K562 (cell line): ENCODE data around the gene SYVN1. TPM values are rescaled to one million over a fixed set of nuclear protein-coding genes. Genes with fewer than 3 reads are reported as not detected.

ENCODE experiments used
- BRF1 ChIP-seq: IDR thresholded peaks from 3 replicates; pipeline ENCODE4 v1.6.1; 2011; ENCODE audit warnings: borderline replicate concordance, mild to moderate bottlenecking; ENCODE audit not compliant: insufficient read length; ENCODE audit errors: extremely low read depth
- CXXC5 ChIP-seq: fragments of 250-450 bp; sonication (Bioruptor Pico); IDR thresholded peaks from 2 replicates; pipeline ENCODE4 v1.8.0; 2022; ENCODE audit warnings: inconsistent platforms, mild to moderate bottlenecking, moderate library complexity
- EGR1 ChIP-seq: fragments of 450-650 bp; conservative IDR thresholded peaks from 2 replicates; pipeline ENCODE4 v1.6.1; 2017; ENCODE audit warnings: mild to moderate bottlenecking
- FOXA3 ChIP-seq, 2 experiments: fragments of 450-650 bp in 1 of 2; sonication (generic) in 1 of 2; formaldehyde crosslinking; IDR thresholded peaks in 1 of 2; conservative IDR thresholded peaks in 1 of 2; 2 replicates each; pipeline versions ENCODE4 v1.4.0 to v1.8.0; 2020 to 2022; ENCODE audit warnings: mild to moderate bottlenecking in 2 of 2, missing genetic modification reagents in 1 of 2
- KDM4B ChIP-seq, 2 experiments: fragments of 450-650 bp in 1 of 2; sonication (generic) in 1 of 2; IDR thresholded peaks; 2 replicates each; pipeline ENCODE4 v1.6.1; 2016 to 2017; ENCODE audit warnings: borderline replicate concordance in 2 of 2, antibody characterized with exemption in 1 of 2, low read depth in 1 of 2, mild to moderate bottlenecking in 1 of 2
- PHTF2 ChIP-seq: fragments of 250-450 bp; sonication (Bioruptor Pico); IDR thresholded peaks from 2 replicates; pipeline ENCODE4 v1.5.0; 2021; ENCODE audit warnings: mild to moderate bottlenecking
- TEAD4 ChIP-seq, 2 experiments: sonication (generic) in 1 of 2; formaldehyde crosslinking in 1 of 2; IDR thresholded peaks; 2 replicates each; pipeline versions ENCODE4 v1.6.1 to v1.8.0; 2012 to 2022; ENCODE audit warnings: borderline replicate concordance in 1 of 2, inconsistent platforms in 1 of 2, low read length in 1 of 2, mild to moderate bottlenecking in 1 of 2, missing genetic modification reagents in 1 of 2
- TRIM24 ChIP-seq, 2 experiments: fragments of 450-650 bp; IDR thresholded peaks; 2 replicates each; pipeline ENCODE4 v1.6.1; 2016
- ZNF277 ChIP-seq: fragments of 250-450 bp; sonication (Bioruptor Pico); IDR thresholded peaks from 2 replicates; pipeline ENCODE4 v1.8.0; 2022; ENCODE audit warnings: inconsistent platforms, mild to moderate bottlenecking, moderate library complexity, borderline replicate concordance
- ZNF280B ChIP-seq: fragments of 250-450 bp; sonication (Bioruptor Pico); IDR thresholded peaks from 2 replicates; pipeline ENCODE4 v1.5.1; 2021; ENCODE audit warnings: mild to moderate bottlenecking
- polyA plus RNA-seq, 8 experiments: library from polyadenylated mRNA; depleted of rRNA in 4 of 8; stranded (reverse) in 5 of 8; unstranded in 3 of 8; fragments of >200 nt; fragmentation: Nextera tagmentation in 2 of 8; fragmentation: Illumina TruSeq in 1 of 8; extraction: Ambion mirVana in 2 of 8; extraction: Trizol in 1 of 8; gene quantifications; 2 replicates each; pipeline versions ENCODE4 v1.2.1 to v1.2.3, GENCODE V29; 2011 to 2014; ENCODE audit warnings: inconsistent platforms in 1 of 8, missing spikeins in 1 of 8
- total RNA-seq, 7 experiments: library from RNA; depleted of rRNA in 6 of 7; stranded (reverse); fragments of >200 nt in 6 of 7; fragmentation: Illumina TruSeq in 2 of 7; extraction: Trizol in 2 of 7; gene quantifications; 2 replicates each; pipeline versions ENCODE4 v1.2.1 to v1.2.3, GENCODE V29; 2011 to 2021; ENCODE audit warnings: low replicate concordance in 1 of 7
- TF ChIP-seq, protein P1 (sequence below), 2 experiments: fragments of 450-650 bp in 1 of 2; sonication (generic) in 1 of 2; formaldehyde crosslinking in 1 of 2; IDR thresholded peaks; 2 replicates each; pipeline versions ENCODE4 v1.7.1 to v1.9.0; 2016 to 2022; ENCODE audit warnings: inconsistent platforms in 1 of 2, mild to moderate bottlenecking in 1 of 2, missing genetic modification reagents in 1 of 2
- TF ChIP-seq, protein P2 (sequence below): IDR thresholded peaks from 2 replicates; pipeline ENCODE4 v1.6.1; 2016; ENCODE audit warnings: missing genetic modification characterization, missing compliant biosample characterization

SYVN1 gene
- total and polyA plus RNA-seq, 9 of the 15 experiments (the other 6 are each of a cell fraction or from before 2014, with no cell fraction given), result 0.41 to 47.4 (median 9.9) TPM

- TF ChIP-seq, protein P1, sequence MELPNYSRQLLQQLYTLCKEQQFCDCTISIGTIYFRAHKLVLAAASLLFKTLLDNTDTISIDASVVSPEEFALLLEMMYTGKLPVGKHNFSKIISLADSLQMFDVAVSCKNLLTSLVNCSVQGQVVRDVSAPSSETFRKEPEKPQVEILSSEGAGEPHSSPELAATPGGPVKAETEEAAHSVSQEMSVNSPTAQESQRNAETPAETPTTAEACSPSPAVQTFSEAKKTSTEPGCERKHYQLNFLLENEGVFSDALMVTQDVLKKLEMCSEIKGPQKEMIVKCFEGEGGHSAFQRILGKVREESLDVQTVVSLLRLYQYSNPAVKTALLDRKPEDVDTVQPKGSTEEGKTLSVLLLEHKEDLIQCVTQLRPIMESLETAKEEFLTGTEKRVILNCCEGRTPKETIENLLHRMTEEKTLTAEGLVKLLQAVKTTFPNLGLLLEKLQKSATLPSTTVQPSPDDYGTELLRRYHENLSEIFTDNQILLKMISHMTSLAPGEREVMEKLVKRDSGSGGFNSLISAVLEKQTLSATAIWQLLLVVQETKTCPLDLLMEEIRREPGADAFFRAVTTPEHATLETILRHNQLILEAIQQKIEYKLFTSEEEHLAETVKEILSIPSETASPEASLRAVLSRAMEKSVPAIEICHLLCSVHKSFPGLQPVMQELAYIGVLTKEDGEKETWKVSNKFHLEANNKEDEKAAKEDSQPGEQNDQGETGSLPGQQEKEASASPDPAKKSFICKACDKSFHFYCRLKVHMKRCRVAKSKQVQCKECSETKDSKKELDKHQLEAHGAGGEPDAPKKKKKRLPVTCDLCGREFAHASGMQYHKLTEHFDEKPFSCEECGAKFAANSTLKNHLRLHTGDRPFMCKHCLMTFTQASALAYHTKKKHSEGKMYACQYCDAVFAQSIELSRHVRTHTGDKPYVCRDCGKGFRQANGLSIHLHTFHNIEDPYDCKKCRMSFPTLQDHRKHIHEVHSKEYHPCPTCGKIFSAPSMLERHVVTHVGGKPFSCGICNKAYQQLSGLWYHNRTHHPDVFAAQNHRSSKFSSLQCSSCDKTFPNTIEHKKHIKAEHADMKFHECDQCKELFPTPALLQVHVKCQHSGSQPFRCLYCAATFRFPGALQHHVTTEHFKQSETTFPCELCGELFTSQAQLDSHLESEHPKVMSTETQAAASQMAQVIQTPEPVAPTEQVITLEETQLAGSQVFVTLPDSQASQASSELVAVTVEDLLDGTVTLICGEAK (IDR thresholded peaks at IDR 0.05), result 0 out of 2 replicates have a peak, but pooled peaks have one; percentile 31
- TF ChIP-seq, protein P1 (CRISPR knock-in tag; IDR thresholded peaks at IDR 0.05), result no peak
- TF ChIP-seq PHTF2 (no peak), ZNF277 (CRISPR knock-in tag) (no peak), ZNF280B (no peak), TEAD4 (IDR thresholded peaks at IDR 0.05; ENCODE audit: low read length) (no peak), TEAD4 (CRISPR knock-in tag; IDR thresholded peaks at IDR 0.05; ENCODE audit: borderline replicate concordance) (no peak), KDM4B (IDR thresholded peaks at IDR 0.05; ENCODE audit: borderline replicate concordance in 2 of 2, low read depth in 1 of 2) (no peak), TRIM24 (IDR thresholded peaks at IDR 0.05) (no peak), EGR1 (peak; percentile 49; the same call in 1 of the 2 replicates), FOXA3 (CRISPR knock-in tag; conservative IDR thresholded peaks at IDR 0.05 in 1 of 2, IDR thresholded peaks at IDR 0.05 in 1 of 2) (no peak), BRF1 (no peak), CXXC5 (CRISPR knock-in tag) (peak; percentile 71)
- TF ChIP-seq, protein P2, sequence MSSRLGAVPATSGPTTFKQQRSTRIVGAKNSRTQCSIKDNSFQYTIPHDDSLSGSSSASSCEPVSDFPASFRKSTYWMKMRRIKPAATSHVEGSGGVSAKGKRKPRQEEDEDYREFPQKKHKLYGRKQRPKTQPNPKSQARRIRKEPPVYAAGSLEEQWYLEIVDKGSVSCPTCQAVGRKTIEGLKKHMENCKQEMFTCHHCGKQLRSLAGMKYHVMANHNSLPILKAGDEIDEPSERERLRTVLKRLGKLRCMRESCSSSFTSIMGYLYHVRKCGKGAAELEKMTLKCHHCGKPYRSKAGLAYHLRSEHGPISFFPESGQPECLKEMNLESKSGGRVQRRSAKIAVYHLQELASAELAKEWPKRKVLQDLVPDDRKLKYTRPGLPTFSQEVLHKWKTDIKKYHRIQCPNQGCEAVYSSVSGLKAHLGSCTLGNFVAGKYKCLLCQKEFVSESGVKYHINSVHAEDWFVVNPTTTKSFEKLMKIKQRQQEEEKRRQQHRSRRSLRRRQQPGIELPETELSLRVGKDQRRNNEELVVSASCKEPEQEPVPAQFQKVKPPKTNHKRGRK (tag), result no peak
Measured at GRCh38 chr11:65180877-65181568, 46.7 kb upstream of the SYVN1 start (continued).
